Breast epithelium (tissue), 4 donors: Measurements from ENCODE around the gene GPHN. TPM values are rescaled to one million over a fixed set of nuclear protein-coding genes. Genes with fewer than 3 reads are reported as not detected.

Experiments used
- DNase-seq, 2 donors: peaks; one replicate each; pipeline ENCODE4 v3.0.0-alpha.2; 2019; ENCODE audit warnings: low spot score in 2 of 2
- H3K27ac ChIP-seq, 2 donors: fragments of 200-600 bp; sonication (generic) in 1 of 2; one replicate each; pipeline ENCODE4 v1.5.1; 2016 to 2019; ENCODE audit warnings: mild to moderate bottlenecking in 1 of 2
- H3K27me3 ChIP-seq, 2 donors: fragments of 200-600 bp; sonication (generic) in 1 of 2; one replicate each; pipeline versions ENCODE4 v1.5.1 to v1.6.0; 2017 to 2019; ENCODE audit warnings: control low read depth in 1 of 2, mild to moderate bottlenecking in 1 of 2
- H3K36me3 ChIP-seq: fragments of 200-600 bp; one replicate; pipeline ENCODE4 v1.5.1; 2019
- H3K4me1 ChIP-seq, 2 donors: fragments of 200-600 bp; sonication (generic); one replicate each; pipeline ENCODE4 v1.5.1; 2016 to 2019; ENCODE audit warnings: control low read depth in 1 of 2
- H3K4me3 ChIP-seq, 3 donors: fragments of 200-600 bp; sonication (generic); 1 replicate in 2 of 3; 2 replicates in 1 of 3; pipeline ENCODE4 v1.5.1; 2016 to 2019; ENCODE audit warnings: mild to moderate bottlenecking in 3 of 3, moderate library complexity in 2 of 3
- H3K9me3 ChIP-seq, 2 donors: fragments of 200-600 bp; sonication (generic) in 1 of 2; one replicate each; pipeline ENCODE4 v1.5.1; 2016 to 2019; ENCODE audit warnings: control low read depth in 1 of 2
- POLR2A ChIP-seq: fragments of 450-650 bp; IDR thresholded peaks from one replicate; pipeline ENCODE4 v1.6.1; 2016; ENCODE audit warnings: antibody characterized with exemption, mild to moderate bottlenecking, moderate library complexity
- POLR2AphosphoS5 ChIP-seq, 3 donors: sonication (generic); formaldehyde crosslinking; IDR thresholded peaks; one replicate each; pipeline ENCODE4 v1.6.1; 2017; ENCODE audit warnings: antibody characterized with exemption in 3 of 3
- intact Hi-C: fragments of 100-400 bp; cut with DNase I; formaldehyde crosslinking; loops from one replicate; pipeline ENCODE4 v1.15.1; 2023; ENCODE audit warnings: low total_unique reads
- total RNA-seq, 3 donors: library from RNA; depleted of rRNA; stranded (reverse); fragments of >200 nt; gene quantifications; one replicate each; pipeline ENCODE4 v1.1.0, GENCODE V29; 2016
- TF ChIP-seq, protein P1 (sequence below), 3 donors: fragments of 450-650 bp; IDR thresholded peaks; one replicate each; pipeline ENCODE4 v1.5.1; 2016 to 2017; ENCODE audit warnings: antibody characterized with exemption in 3 of 3, mild to moderate bottlenecking in 3 of 3, moderate library complexity in 3 of 3

GPHN gene
- total RNA-seq, 3 donors from 2014 or later: 20.9 to 39.0 (median 24.9) TPM

DNA sequence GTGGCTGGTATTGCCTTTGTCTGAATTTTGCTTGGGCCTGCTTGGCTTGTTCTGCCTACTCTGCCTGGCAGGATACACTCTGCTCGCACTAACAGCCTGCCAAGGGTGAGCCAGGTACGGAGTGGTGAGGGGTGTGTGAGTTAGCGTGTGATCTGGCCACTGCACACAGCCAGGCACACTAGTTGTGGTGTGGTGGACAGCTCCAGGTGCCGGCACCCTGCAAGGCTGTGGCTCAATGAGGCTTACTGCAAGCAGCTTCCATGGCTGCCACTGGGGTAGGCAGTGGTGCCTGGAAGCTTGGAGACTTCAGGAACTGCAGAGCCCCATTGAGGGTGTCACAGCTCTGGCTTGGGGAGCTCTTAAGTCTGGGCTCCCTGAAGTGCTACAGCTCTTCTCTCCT lies 87.4 kb downstream of the GPHN start:
- intact Hi-C loops: no loop called here
- Histone ChIP-seq H3K9me3 (peaks cover 22 to 36% of the 10 kb centered on the region in 2 donors), H3K27me3 (no peaks in the 10 kb centered on the region), H3K36me3 (no peaks in the 10 kb centered on the region), H3K27ac (no peak overlapping the region), H3K4me1 (no peaks in the 10 kb centered on the region), H3K4me3 (no peak overlapping the region)
- no peak for DNase-seq
- TF ChIP-seq POLR2AphosphoS5 (IDR thresholded peaks at IDR 0.05): no peak
- no peak for TF ChIP-seq POLR2A
- TF ChIP-seq, protein P1, sequence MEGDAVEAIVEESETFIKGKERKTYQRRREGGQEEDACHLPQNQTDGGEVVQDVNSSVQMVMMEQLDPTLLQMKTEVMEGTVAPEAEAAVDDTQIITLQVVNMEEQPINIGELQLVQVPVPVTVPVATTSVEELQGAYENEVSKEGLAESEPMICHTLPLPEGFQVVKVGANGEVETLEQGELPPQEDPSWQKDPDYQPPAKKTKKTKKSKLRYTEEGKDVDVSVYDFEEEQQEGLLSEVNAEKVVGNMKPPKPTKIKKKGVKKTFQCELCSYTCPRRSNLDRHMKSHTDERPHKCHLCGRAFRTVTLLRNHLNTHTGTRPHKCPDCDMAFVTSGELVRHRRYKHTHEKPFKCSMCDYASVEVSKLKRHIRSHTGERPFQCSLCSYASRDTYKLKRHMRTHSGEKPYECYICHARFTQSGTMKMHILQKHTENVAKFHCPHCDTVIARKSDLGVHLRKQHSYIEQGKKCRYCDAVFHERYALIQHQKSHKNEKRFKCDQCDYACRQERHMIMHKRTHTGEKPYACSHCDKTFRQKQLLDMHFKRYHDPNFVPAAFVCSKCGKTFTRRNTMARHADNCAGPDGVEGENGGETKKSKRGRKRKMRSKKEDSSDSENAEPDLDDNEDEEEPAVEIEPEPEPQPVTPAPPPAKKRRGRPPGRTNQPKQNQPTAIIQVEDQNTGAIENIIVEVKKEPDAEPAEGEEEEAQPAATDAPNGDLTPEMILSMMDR (IDR thresholded peaks at IDR 0.05): no peak

DNA sequence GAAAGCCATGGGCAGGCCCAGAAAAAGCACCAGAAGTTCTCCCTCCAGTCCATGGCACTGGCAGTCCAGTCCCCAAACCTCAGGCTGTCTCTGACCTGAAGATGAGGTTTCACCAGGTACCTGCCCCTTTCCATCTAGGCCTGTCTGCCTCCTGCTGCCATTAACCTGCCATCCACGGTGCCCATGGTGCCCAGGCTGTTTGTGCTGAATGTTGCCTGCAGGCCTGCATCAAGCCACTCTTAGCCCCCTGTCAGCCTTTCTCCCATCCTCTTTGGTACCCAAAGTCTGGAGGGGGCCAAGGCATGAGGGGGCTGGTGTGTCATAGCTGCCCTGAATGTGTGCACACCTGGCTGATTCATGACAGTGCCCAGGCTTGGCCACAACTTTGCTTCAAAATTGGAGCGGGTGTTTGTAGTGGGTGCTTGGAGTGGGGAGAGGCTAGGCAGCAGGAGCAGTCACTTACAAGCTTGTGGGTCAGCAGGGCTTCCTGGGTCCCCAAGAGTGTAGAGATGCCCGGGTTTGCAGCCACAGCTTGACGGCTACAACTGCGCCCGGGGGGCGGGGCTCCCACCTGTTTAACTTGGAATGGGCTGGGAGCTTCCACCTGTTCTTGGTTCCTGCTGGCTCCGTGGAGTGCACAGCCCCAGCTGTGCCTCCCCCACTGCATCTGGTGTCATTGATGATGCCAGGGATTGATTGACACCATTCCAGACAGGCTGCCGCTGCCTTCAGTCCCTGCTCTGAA lies 88.5 kb downstream of the GPHN start:
- Histone ChIP-seq H3K4me3 (no peak overlapping the region), H3K27ac (no peak overlapping the region), H3K36me3 (no peaks in the 10 kb centered on the region), H3K9me3 (peaks cover 22 to 40% of the 10 kb centered on the region in 2 donors), H3K4me1 (no peaks in the 10 kb centered on the region), H3K27me3 (no peaks in the 10 kb centered on the region)
- intact Hi-C loops: no loop called here
- DNase-seq: no peak
- TF ChIP-seq POLR2A: no peak
- TF ChIP-seq, protein P1 (IDR thresholded peaks at IDR 0.05): no peak
- no peak for TF ChIP-seq POLR2AphosphoS5 (IDR thresholded peaks at IDR 0.05)

DNA sequence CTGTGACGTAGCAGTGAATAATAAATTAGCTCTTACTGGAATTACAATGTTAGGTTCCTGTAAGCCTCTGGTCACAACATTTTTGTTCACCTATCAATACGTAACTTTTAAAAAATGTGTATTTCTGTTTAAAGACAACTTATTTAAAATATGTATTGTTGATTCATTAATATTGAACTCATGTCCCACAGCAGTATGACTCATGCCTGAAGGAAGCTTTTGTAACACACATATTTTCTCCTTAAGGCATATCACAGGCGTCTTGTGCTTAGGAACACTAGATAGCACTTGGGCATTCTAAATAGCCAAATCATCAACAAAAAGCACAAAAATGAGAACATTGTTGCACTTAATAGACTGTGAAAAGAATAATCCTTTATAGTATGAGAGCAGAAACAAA lies 92.5 kb downstream of the GPHN start:
- no peaks in the 10 kb centered on the region for H3K27me3 ChIP-seq
- no peaks in the 10 kb centered on the region for H3K36me3 ChIP-seq
- no peak overlapping the region for H3K27ac ChIP-seq
- intact Hi-C loops: no loop called here
- TF ChIP-seq, protein P1 (IDR thresholded peaks at IDR 0.05): no peak
- TF ChIP-seq POLR2AphosphoS5 (IDR thresholded peaks at IDR 0.05) (no peak), POLR2A (no peak)
- H3K9me3 ChIP-seq: peaks cover 18 to 33% of the 10 kb centered on the region in 2 donors
- H3K4me1 ChIP-seq: no peaks in the 10 kb centered on the region
- H3K4me3 ChIP-seq: no peak overlapping the region
- DNase-seq: no peak

DNA sequence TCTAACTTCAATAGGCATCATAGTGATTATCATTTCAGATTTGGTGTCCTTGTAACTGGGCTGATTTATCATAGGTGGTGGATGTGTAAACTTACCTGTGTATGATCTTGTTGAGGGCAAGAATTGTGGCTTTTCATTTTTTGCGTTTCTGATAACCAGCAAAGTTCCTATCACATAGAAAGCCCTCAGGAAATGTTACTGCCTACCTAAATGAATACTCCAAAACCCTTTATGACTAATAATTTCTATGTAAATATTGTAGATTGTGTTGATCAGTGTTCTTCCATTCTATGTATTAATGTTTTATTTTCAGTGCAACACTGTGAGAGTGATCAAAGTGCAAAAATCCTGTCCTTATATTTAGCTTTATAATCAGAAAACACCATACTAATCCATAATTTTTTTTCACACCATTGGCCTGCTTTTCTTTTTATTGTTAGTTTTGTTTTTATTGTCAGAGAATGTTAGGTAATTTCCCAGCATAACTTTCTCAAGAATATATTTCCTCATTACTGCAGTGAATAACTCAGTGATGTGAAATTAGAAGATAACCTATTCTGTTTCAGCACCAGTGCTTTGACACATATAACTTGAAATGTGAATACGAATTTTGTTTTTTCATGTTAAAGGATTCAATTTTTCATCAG lies 94.1 kb downstream of the GPHN start:
- H3K9me3 ChIP-seq: peaks cover 5 to 24% of the 10 kb centered on the region in 2 donors
- H3K27ac ChIP-seq: no peak overlapping the region
- H3K4me1 ChIP-seq: no peaks in the 10 kb centered on the region
- DNase-seq: no peak
- intact Hi-C loops: no loop called here
- TF ChIP-seq, protein P1 (IDR thresholded peaks at IDR 0.05): no peak
- TF ChIP-seq POLR2AphosphoS5 (IDR thresholded peaks at IDR 0.05): no peak
- TF ChIP-seq POLR2A: no peak
- H3K27me3 ChIP-seq: no peaks in the 10 kb centered on the region
- no peaks in the 10 kb centered on the region for H3K36me3 ChIP-seq
- H3K4me3 ChIP-seq: no peak overlapping the region

DNA sequence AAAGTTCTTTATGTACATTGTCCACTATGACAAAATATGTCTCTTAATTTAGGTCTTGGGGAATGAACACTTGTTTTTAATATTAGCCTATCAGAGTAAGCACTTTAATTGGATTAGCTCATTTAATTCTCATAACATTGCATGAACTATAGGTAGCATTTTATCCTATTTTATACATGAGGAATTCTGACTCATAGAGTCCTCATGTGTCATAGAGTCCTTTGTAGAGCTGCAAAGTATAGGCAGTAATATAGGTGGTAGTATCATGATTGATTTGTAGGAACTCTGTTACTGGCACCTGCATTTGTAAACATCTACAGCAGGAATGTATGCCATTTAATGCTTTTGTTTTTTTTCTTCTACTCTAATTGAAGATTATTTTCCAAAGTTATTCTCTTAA lies 96.0 kb downstream of the GPHN start:
- H3K9me3 ChIP-seq: peaks cover 0 to 19% of the 10 kb centered on the region in 2 donors
- H3K36me3 ChIP-seq: no peaks in the 10 kb centered on the region
- no peaks in the 10 kb centered on the region for H3K4me1 ChIP-seq
- no peaks in the 10 kb centered on the region for H3K27me3 ChIP-seq
- TF ChIP-seq POLR2A: no peak
- no peak for TF ChIP-seq POLR2AphosphoS5 (IDR thresholded peaks at IDR 0.05)
- TF ChIP-seq, protein P1 (IDR thresholded peaks at IDR 0.05): no peak
- H3K4me3 ChIP-seq: no peak overlapping the region
- H3K27ac ChIP-seq: no peak overlapping the region
- no peak for DNase-seq
- intact Hi-C loops: no loop called here
